ENCODE data around the gene CATSPERD.

CATSPERD gene, protein sequence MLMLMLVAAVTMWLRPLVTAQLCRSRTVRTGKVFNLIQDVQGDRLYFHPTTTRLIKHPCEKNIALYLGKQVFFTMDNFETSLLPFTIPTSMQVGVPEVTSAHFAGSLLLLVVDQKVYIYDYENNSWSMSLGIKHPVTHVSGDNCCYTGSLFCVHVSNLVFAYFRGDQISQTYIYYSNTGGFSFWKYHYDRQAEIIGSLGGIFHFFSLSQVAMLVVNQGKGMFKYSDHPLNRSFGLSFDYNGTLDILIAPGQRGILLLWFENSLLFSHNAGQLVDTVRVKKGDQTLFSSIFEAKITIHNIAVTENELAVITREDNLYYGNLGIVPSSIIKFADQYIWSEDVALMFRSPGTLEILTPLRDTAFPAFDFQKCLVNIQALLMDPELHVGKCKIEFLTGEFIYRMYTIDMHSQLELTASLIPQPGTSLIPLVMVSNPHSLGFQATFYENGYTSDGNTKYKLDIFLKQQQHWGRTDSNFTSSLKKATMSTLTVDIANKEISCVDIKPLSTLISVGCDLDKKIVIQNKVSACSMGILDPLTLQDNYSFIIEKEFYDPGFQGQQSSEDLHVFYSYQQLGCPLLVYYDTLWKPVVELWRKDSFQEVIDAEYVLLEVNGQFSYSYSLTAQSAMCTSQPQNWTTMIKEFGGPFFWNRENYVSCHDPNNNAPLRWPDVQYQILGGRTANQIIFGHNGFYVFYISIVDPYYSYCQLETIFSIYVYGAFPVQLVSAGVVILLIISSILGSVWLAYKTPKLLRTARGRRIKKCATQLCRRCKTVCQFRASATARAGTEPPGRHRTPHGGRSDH

DNA sequence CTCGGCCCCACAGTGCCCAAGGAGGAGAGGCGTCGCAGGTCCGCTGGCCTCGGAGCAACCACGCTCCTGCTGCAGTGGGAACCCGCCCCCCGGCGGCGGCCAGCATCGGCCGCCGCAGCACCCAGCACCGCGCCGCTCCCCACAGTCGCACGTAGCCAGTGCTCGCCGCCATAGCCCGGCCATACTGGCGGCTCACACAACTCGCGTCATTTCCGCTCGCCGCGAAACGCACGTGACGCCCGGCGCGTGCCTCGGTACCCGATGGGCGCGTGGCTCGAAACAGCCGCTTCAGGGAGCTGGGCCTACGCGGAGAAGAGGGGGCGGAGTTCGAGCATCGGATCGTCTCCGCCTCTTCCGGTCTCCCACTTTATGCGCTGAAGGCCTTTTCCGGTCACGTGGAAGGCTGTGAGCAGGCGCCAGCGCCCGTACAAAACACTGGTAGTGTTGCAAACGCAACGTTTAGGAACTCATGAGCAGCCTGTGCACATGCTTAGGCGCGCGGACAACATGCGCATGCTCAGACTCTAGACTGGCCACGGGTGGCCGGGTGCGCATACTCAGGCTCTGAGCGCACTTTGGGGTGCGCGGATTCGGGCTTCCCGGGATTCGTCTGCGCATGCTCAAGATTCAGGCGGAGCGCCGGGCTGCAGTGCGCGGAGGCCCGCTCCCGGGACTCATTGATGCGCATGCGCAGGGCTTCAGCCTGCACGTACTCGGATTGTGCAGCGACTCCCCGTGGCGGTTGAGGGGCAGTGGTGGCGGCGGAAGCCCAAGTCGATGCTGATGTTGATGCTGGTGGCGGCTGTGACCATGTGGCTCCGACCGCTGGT lies at the start of gene CATSPERD, which contains the start of gene LONP1:
TSS of gene CATSPERD (plus strand) at position 677 of the 830 bp plus-strand sequence. CDS start at position 778, 101 bp downstream.
TSS of gene LONP1 (minus strand) at position 186 of the 830 bp plus-strand sequence. CDS start at position 172, 14 bp downstream.
- DNase-seq = peak; percentile 99

- no peak for DNase-seq
These were observed 48.8 kb upstream of the CATSPERD start for GRCh38 chr19:5671600-5671999.

DNA sequence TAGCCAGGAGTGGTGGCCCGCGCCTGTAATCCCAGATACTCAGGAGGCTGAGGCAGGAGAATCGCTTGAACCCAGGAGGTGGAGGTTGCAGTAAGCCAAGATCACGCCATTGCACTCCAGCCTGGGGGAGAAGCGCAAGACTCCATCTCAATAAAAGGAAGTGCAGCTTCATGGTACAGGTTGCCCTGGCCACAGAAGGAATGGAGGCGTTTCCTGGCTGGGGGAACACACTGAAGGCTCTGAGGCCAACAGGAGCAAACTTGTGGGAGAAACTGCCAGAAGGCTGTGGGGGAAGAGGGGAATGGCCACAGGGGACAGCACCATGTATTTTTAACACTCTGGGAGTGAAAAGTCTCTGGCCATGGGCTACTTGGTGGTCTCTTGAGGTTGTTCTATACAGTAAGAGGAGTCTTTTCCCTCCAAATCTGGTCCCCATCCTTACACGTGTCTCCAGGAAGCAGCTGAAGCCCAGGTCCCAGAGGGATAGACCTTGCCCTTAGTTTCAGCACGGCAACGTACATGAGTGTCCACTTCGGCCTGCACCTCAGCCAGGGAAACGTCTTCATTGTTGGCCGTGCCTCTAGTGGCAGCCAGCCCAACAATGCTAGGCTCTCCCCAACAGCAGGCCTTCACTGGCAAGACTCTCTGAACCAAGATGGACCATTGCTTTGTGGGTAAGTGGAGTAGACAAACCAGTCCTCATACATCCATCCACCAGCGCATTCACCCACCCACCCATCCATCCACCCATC lies 47.6 kb upstream of the CATSPERD start:
- DNase-seq = no peak

GRCh38 chr19:5673752-5674151 lies 46.7 kb upstream of the CATSPERD start:
- no peak for DNase-seq

- DNase-seq = no peak
These were observed 45.7 kb upstream of the CATSPERD start for GRCh38 chr19:5674714-5675113.

GRCh38 chr19:5676105-5676771 lies 44.2 kb upstream of the CATSPERD start:
- no peak for DNase-seq

DNA sequence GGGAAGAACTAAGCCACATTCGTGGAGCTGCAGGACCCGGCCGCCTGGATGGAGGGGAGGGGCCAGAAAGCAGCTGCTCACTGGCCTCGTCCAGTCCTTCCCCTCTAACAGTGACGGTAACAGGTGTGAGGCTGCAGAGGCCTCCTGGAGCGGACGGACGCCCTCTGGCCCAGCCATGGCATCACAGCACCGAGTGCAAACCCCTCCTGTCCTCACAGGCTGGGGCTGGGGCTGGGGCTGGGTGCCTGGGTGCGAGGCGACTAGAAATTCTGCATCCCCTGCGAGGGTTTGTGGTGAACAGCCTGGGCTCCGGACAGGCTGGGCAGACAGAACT lies 43.7 kb upstream of the CATSPERD start:
- DNase-seq = no peak

- DNase-seq = no peak
These were observed 43.3 kb upstream of the CATSPERD start for GRCh38 chr19:5677136-5677535.

DNA sequence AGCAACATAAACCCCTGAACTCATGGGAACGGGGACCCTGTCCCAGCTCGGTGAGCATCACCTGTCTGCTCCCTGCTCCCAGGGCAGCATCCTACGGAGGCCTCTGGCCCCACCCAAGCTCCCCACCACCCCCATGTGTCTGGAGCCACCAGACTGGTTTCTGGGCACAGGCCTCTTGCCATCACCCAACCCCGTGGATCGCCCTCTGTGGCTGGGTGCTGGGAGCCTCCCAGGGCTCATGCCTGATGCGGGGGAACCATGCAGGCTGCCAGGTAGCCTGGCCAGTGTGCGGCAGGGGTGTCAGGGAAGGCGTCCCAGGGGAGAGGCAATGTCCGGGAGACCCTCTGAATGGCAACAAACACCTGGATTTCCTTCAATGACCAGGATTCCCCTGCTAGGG lies 42.9 kb upstream of the CATSPERD start:
- no peak for DNase-seq

- no peak for DNase-seq
These were observed 42.2 kb upstream of the CATSPERD start for GRCh38 chr19:5678071-5678718.

GRCh38 chr19:5679289-5680083 lies 41.0 kb upstream of the CATSPERD start:
- DNase-seq = no peak

DNA sequence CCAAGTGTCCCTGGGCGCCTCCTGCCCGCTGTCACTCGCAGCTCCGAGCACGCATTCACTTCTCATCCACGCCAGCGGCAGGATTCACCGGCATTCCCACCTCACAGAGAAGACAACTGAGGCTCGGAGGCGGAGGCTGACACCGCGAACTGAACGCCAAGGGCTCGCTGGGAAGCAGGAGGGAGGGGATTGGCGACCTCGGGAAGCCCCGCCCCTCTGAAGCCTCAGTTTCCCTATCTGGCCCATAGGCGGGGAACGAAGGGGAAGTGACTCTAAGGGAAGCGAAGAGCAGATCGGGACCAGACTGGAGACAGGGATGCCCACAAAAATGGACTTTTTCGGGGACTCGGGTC lies 40.4 kb upstream of the CATSPERD start:
- DNase-seq = no peak

GRCh38 chr19:5680437-5681368 lies 39.7 kb upstream of the CATSPERD start, which contains the start of the genes HSD11B1L and MICOS13:
HSD11B1L (plus strand) TSS chr19:5681027; CDS start chr19:5684833, 3,806 bp downstream.
MICOS13 (minus strand) TSS chr19:5680516; CDS start chr19:5680486, 30 bp downstream.
- DNase-seq = peak; percentile 98

GRCh38 chr19:5681391-5682106 lies 38.9 kb upstream of the CATSPERD start:
- no peak for DNase-seq

GRCh38 chr19:5682107-5682482 lies 38.3 kb upstream of the CATSPERD start:
- no peak for DNase-seq

DNA sequence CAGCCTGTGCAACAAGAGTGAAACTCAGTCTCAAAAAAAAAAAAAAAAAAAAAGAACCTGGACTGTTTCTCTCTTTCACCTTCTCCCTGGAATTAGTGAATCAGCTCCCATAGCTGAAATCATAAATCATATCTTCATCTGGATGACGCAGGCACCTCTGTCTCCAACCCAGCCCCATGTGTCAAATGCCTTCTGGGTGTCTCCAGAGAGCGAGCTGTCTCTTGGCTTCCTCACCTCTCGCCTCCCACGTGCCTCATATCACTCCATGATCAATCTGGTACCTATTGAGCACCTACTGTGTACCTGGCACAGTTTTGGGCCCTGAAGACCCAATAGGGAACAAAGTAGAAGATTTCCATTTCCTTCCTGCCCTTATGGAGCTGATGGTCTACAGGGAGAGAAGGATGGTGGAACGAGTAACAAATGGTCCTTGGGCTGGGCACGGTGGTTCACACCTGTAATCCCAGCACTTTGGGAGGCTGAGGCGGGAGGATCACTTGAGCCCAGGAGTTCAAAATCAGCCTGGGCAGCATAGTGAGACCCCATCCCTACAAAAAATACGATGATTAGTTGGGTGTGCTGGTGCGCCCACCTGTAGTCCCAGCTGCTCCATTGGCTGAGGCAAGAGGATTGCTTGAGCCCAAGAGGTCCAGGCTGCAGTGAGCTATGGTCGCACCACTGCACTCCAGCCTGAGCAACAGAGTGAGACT lies 37.1 kb upstream of the CATSPERD start:
- no peak for DNase-seq

- DNase-seq = no peak
These were observed 35.6 kb upstream of the CATSPERD start for GRCh38 chr19:5684694-5685430.

Measured in hematopoietic multipotent progenitor cell treated with erythropoietin and hydrocortisone succinate and interleukin-3 and kit ligand, for 8 days (in vitro differentiated cells).